K562 (cell line): ENCODE measurements around the gene MOB3C. TPM values are rescaled to one million over a fixed set of nuclear protein-coding genes. Genes with fewer than 3 reads are reported as not detected.

Experiments used
- ATAC-seq: fragments of 200-7000 bp; cut with Tn5 transposase; 3 replicates; pipeline ENCODE4 v1.9.1; 2020; ENCODE audit warnings: moderate library complexity
- BruUV-seq: library from RNA; stranded (reverse); fragments of 400-500 nt; replicated peaks from 2 replicates; lab custom pipeline; 2021; lab: Mats Ljungman, UMichigan
- CTCF ChIA-PET: fragments of 300-600 bp; formaldehyde crosslinking; extraction: SDS; loops from one replicate; lab custom pipeline; 2021; ENCODE audit warnings: low intra/inter-chr PET ratio; lab: Yijun Ruan, JAX
- POLR2A ChIA-PET: fragments of 300-600, 350-650 bp; sonication (Branson Sonifier 250); formaldehyde crosslinking; extraction: SDS; loops from one replicate; lab custom pipeline; 2021; ENCODE audit warnings: antibody characterized with exemption, inconsistent platforms; lab: Yijun Ruan, JAX
- DNase-seq, 4 experiments: peaks; one replicate each; pipeline versions ENCODE4 v3.0.0 to v3.0.0-alpha.2; 2011 to 2018; ENCODE audit warnings: low spot score in 3 of 4, mixed read lengths in 3 of 4; ENCODE audit errors: extremely low read depth in 1 of 4
- FAIRE-seq: peaks from 2 replicates; lab custom pipeline; 2011; peaks lifted over from hg19 to GRCh38; lab: Jason Lieb, UNC
- H2AFZ ChIP-seq: 2 replicates; pipeline ENCODE4 v1.6.0; 2011; ENCODE audit warnings: low read depth, low read length, control low read depth, inconsistent platforms
- H3K27ac ChIP-seq: fragments of 200-600 bp; 3 replicates; pipeline ENCODE4 v1.8.0; 2011; ENCODE audit warnings: low read depth, mild to moderate bottlenecking, control low read depth, inconsistent platforms, low read length, moderate library complexity, mixed read lengths; ENCODE audit errors: extremely low read depth
- H3K27me3 ChIP-seq, 2 experiments: fragments of 300-600 bp in 1 of 2; 2 replicates in 1 of 2; 3 replicates in 1 of 2; pipeline versions ENCODE4 v1.6.0 to v1.8.0; 2011; ENCODE audit warnings: inconsistent platforms in 2 of 2, low read length in 2 of 2, mild to moderate bottlenecking in 1 of 2, mixed read lengths in 1 of 2, moderate library complexity in 1 of 2; ENCODE audit not compliant: control insufficient read depth in 2 of 2, insufficient read depth in 2 of 2
- H3K36me3 ChIP-seq: fragments of 300-600 bp; 3 replicates; pipeline ENCODE4 v1.8.0; 2011; ENCODE audit warnings: mild to moderate bottlenecking, low read length, inconsistent platforms; ENCODE audit not compliant: control insufficient read depth, insufficient read depth
- H3K4me1 ChIP-seq, 2 experiments: fragments of 200-600 bp in 1 of 2; replicated peaks in 1 of 2; 2 replicates in 1 of 2; 3 replicates in 1 of 2; pipeline versions ENCODE4 v1.5.1 to v1.8.0; 2011; ENCODE audit warnings: inconsistent platforms in 2 of 2, low read length in 2 of 2, mild to moderate bottlenecking in 1 of 2, mixed read lengths in 1 of 2, moderate library complexity in 1 of 2; ENCODE audit not compliant: control insufficient read depth in 2 of 2, insufficient read depth in 2 of 2
- H3K4me2 ChIP-seq: 2 replicates; pipeline ENCODE4 v1.6.1; 2011; ENCODE audit warnings: low read length, control low read depth, inconsistent platforms, mixed read lengths; ENCODE audit not compliant: insufficient read depth
- H3K4me3 ChIP-seq: fragments of 200-600 bp; sonication (generic), shearing (Covaris generic); 2 replicates; pipeline ENCODE4 v1.5.1; 2016; ENCODE audit warnings: control low read depth, inconsistent platforms
- H3K79me2 ChIP-seq: fragments of 200-600 bp; 3 replicates; pipeline ENCODE4 v1.8.0; 2011; ENCODE audit warnings: low read length, inconsistent platforms; ENCODE audit not compliant: control insufficient read depth, insufficient read depth
- H3K9ac ChIP-seq, 2 experiments: 2 replicates each; pipeline versions ENCODE4 v1.6.0 to v1.6.1; 2011; ENCODE audit warnings: low read depth in 2 of 2, low read length in 2 of 2, control low read depth in 1 of 2, inconsistent platforms in 1 of 2, mild to moderate bottlenecking in 1 of 2, mixed read lengths in 1 of 2; ENCODE audit not compliant: insufficient read depth in 1 of 2
- H3K9me1 ChIP-seq: one replicate; pipeline ENCODE4 v1.6.0; 2011; ENCODE audit warnings: inconsistent platforms, mild to moderate bottlenecking, low read length, moderate library complexity; ENCODE audit not compliant: control insufficient read depth, insufficient read depth
- H3K9me3 ChIP-seq: replicated peaks from 2 replicates; pipeline ENCODE4 v1.5.1; 2011; ENCODE audit warnings: low read depth, low read length, inconsistent platforms; ENCODE audit not compliant: control insufficient read depth, insufficient read depth
- H4K20me1 ChIP-seq: replicated peaks from 2 replicates; pipeline ENCODE4 v1.6.1; 2011; ENCODE audit warnings: low read length, inconsistent platforms, mixed read lengths; ENCODE audit not compliant: control insufficient read depth, insufficient read depth
- ATF7 ChIP-seq: fragments of 450-650 bp; IDR thresholded peaks from 2 replicates; pipeline ENCODE4 v1.7.1; 2014; ENCODE audit warnings: mild to moderate bottlenecking, moderate library complexity
- BRF2 ChIP-seq: IDR thresholded peaks from 3 replicates; pipeline ENCODE4 v1.6.1; 2011; ENCODE audit warnings: borderline replicate concordance, mild to moderate bottlenecking; ENCODE audit not compliant: insufficient read length, insufficient read depth
- CREB5 ChIP-seq: fragments of 250-450 bp; sonication (Bioruptor Pico); IDR thresholded peaks from 2 replicates; pipeline ENCODE4 v1.5.0; 2020; ENCODE audit warnings: mild to moderate bottlenecking
- CREM ChIP-seq: IDR thresholded peaks from 2 replicates; pipeline ENCODE4 v1.6.1; 2014; ENCODE audit warnings: antibody characterized with exemption, low read depth
- ELF2 ChIP-seq: fragments of 250-450 bp; sonication (Bioruptor Pico); IDR thresholded peaks from 2 replicates; pipeline ENCODE4 v1.5.0; 2021; ENCODE audit warnings: mild to moderate bottlenecking
- HLTF ChIP-seq: fragments of 450-650 bp; IDR thresholded peaks from 2 replicates; pipeline ENCODE4 v1.6.1; 2016
- JUN ChIP-seq, 2 experiments: sonication (generic) in 1 of 2; formaldehyde crosslinking in 1 of 2; IDR thresholded peaks; 2 replicates each; pipeline versions ENCODE4 v1.6.1 to v1.8.0; 2012 to 2022; ENCODE audit warnings: borderline replicate concordance in 2 of 2, mild to moderate bottlenecking in 2 of 2, improper control_type of control experiment in 1 of 2, low read depth in 1 of 2, low read length in 1 of 2, missing genetic modification reagents in 1 of 2
- JUND ChIP-seq, 2 experiments: IDR thresholded peaks; 2 replicates in 1 of 2; 3 replicates in 1 of 2; pipeline ENCODE4 v1.6.1; 2011; ENCODE audit warnings: borderline replicate concordance in 2 of 2, low read depth in 2 of 2, low read length in 2 of 2, improper control_type of control experiment in 1 of 2, missing biosample characterization in 1 of 2, missing genetic modification characterization in 1 of 2, missing genetic modification reagents in 1 of 2
- KDM4B ChIP-seq, 2 experiments: fragments of 450-650 bp in 1 of 2; sonication (generic) in 1 of 2; IDR thresholded peaks; 2 replicates each; pipeline ENCODE4 v1.6.1; 2016 to 2017; ENCODE audit warnings: borderline replicate concordance in 2 of 2, antibody characterized with exemption in 1 of 2, low read depth in 1 of 2, mild to moderate bottlenecking in 1 of 2
- L3MBTL2 ChIP-seq: fragments of 450-650 bp; IDR thresholded peaks from 2 replicates; pipeline ENCODE4 v1.6.1; 2016; ENCODE audit warnings: mild to moderate bottlenecking, moderate library complexity
- MBD2 ChIP-seq: sonication (generic); IDR thresholded peaks from 2 replicates; pipeline ENCODE4 v1.6.1; 2016; ENCODE audit warnings: low read depth, borderline replicate concordance
- MYC ChIP-seq, 2 experiments: fragments of 250-450 bp in 1 of 2; sonication (Bioruptor Pico) in 1 of 2; IDR thresholded peaks; 2 replicates each; pipeline versions ENCODE4 v1.5.1 to v1.6.1; 2012 to 2021; ENCODE audit warnings: low read depth in 2 of 2, borderline replicate concordance in 1 of 2, improper control_type of control experiment in 1 of 2, low read length in 1 of 2, mild to moderate bottlenecking in 1 of 2, moderate library complexity in 1 of 2
- SMARCE1 ChIP-seq: fragments of 450-650 bp; IDR thresholded peaks from 2 replicates; pipeline ENCODE4 v1.7.1; 2016; ENCODE audit warnings: mild to moderate bottlenecking
- VEZF1 ChIP-seq: fragments of 200-800 bp; sonication (Bioruptor generic); IDR thresholded peaks from 2 replicates; pipeline ENCODE4 v1.6.1; 2017; ENCODE audit warnings: missing genetic modification characterization, missing compliant biosample characterization
- ZKSCAN8 ChIP-seq: fragments of 200-800 bp; sonication (Bioruptor generic); IDR thresholded peaks from 2 replicates; pipeline ENCODE4 v1.6.1; 2016; ENCODE audit warnings: missing genetic modification characterization, missing compliant biosample characterization
- WGBS: fragments of 100-300 bp; shearing (Covaris generic); methylation state at CpG from one replicate; pipeline ENCODE4 v1.1.6; 2016; ENCODE audit warnings: low coverage, mixed read lengths; ENCODE audit not compliant: insufficient coverage; ENCODE audit errors: missing lambda C conversion rate; 5-methylcytosine and 5-hydroxymethylcytosine counted together
- in situ Hi-C: fragments of 300-500 bp; cut with MboI; formaldehyde crosslinking; loops from 4 replicates; pipeline ENCODE4 v1.15.0; 2018; ENCODE audit warnings: inconsistent platforms, mixed read lengths
- intact Hi-C: fragments of 100-400 bp; cut with micrococcal nuclease; formaldehyde crosslinking; loops from 2 replicates; pipeline ENCODE4 v1.14.2; 2022
- polyA plus RNA-seq, 8 experiments: library from polyadenylated mRNA; depleted of rRNA in 4 of 8; stranded (reverse) in 5 of 8; unstranded in 3 of 8; fragments of >200 nt; fragmentation: Nextera tagmentation in 2 of 8; fragmentation: Illumina TruSeq in 1 of 8; extraction: Ambion mirVana in 2 of 8; extraction: Trizol in 1 of 8; gene quantifications; 2 replicates each; pipeline versions ENCODE4 v1.2.1 to v1.2.3, GENCODE V29; 2011 to 2014; ENCODE audit warnings: inconsistent platforms in 1 of 8, missing spikeins in 1 of 8
- total RNA-seq, 7 experiments: library from RNA; depleted of rRNA in 6 of 7; stranded (reverse); fragments of >200 nt in 6 of 7; fragmentation: Illumina TruSeq in 2 of 7; extraction: Trizol in 2 of 7; gene quantifications; 2 replicates each; pipeline versions ENCODE4 v1.2.1 to v1.2.3, GENCODE V29; 2011 to 2021; ENCODE audit warnings: low replicate concordance in 1 of 7
- TF ChIP-seq, protein P1 (sequence below): fragments of 450-650 bp; IDR thresholded peaks from 2 replicates; pipeline ENCODE4 v1.6.1; 2016

MOB3C gene
- total and polyA plus RNA-seq, 9 of the 15 experiments (the other 6 are each of a cell fraction or from before 2014, with no cell fraction given), result 1.0 to 7.5 (median 3.7) TPM

GRCh38 chr1:46595127-46595526 is 21.5 kb downstream of the MOB3C start:
- no peaks in the 10 kb centered on the region for H3K9me1 ChIP-seq
- CTCF ChIA-PET, result no interaction called here
- in situ Hi-C loops (no loop called here), intact Hi-C loops (no loop called here)
- ATAC-seq (peak; percentile 56), DNase-seq (peak; percentile 45 to 58 (median 51)), FAIRE-seq (peak; percentile 23)
- H3K27ac ChIP-seq, result peak overlapping the region; percentile 23; the same call in 2 of the 3 replicates
- no peak overlapping the region for H3K4me2 ChIP-seq
- peaks cover 2% of the 10 kb centered on the region; the same call in 2 of the 3 replicates for H3K79me2 ChIP-seq
- 16% methylated on average over 3 of the region's 3 CpGs for WGBS
- no peaks in the 10 kb centered on the region for H3K27me3 ChIP-seq
- no peak overlapping the region for H2AFZ ChIP-seq
- no peak overlapping the region for H3K9ac ChIP-seq
- H3K36me3 ChIP-seq, result peaks cover 37% of the 10 kb centered on the region; the same call in 2 of the 3 replicates
- no peaks in the 10 kb centered on the region for H4K20me1 ChIP-seq
- no TSS peak for BruUV-seq
- H3K4me1 ChIP-seq, result peaks cover 11 to 21% of the 10 kb centered on the region in 2 experiments; a peak in 4 of 5 replicates
- POLR2A ChIA-PET, result interaction anchor here (1.1 to 1.3 kb wide), 2 partner anchors 8 to 9 kb away, joined by 3 read pairs; partner anchors contain the start of gene MKNK1
- H3K4me3 ChIP-seq, result no peak overlapping the region
- H3K9me3 ChIP-seq, result no peaks in the 10 kb centered on the region
- 0 out of 2 replicates have a peak, but pooled peaks have one; percentile 9 for TF ChIP-seq JUN (IDR thresholded peaks at IDR 0.05; ENCODE audit: borderline replicate concordance, low read depth, low read length)
- TF ChIP-seq JUN (CRISPR knock-in tag; IDR thresholded peaks at IDR 0.05; ENCODE audit: borderline replicate concordance), result no peak
- no peak for TF ChIP-seq MBD2
- no peak for TF ChIP-seq BRF2
- TF ChIP-seq ATF7, result peak; percentile 78
- peak; percentile 33; the same call in 1 of the 2 replicates for TF ChIP-seq VEZF1 (CRISPR knock-in tag)
- 0 out of 2 replicates have a peak, but pooled peaks have one; percentile 32 for TF ChIP-seq ZKSCAN8 (CRISPR knock-in tag)
- TF ChIP-seq, protein P1, sequence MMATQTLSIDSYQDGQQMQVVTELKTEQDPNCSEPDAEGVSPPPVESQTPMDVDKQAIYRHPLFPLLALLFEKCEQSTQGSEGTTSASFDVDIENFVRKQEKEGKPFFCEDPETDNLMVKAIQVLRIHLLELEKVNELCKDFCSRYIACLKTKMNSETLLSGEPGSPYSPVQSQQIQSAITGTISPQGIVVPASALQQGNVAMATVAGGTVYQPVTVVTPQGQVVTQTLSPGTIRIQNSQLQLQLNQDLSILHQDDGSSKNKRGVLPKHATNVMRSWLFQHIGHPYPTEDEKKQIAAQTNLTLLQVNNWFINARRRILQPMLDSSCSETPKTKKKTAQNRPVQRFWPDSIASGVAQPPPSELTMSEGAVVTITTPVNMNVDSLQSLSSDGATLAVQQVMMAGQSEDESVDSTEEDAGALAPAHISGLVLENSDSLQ, result peak; percentile 42; the same call in 1 of the 2 replicates
- TF ChIP-seq CREM, result peak; percentile 72
- peak; percentile 27; the same call in 1 of the 2 replicates for TF ChIP-seq SMARCE1
- no peak for TF ChIP-seq CREB5 (CRISPR knock-in tag)
- peak; percentile 63 for TF ChIP-seq MYC (IDR thresholded peaks at IDR 0.05; ENCODE audit: low read depth, low read length)
- TF ChIP-seq MYC (CRISPR knock-in tag; IDR thresholded peaks at IDR 0.05; ENCODE audit: borderline replicate concordance, low read depth), result no peak
- no peak for TF ChIP-seq HLTF
- 0 out of 2 replicates have a peak, but pooled peaks have one; percentile 20 for TF ChIP-seq ELF2 (CRISPR knock-in tag)
- 0 out of 2 replicates have a peak, but pooled peaks have one; percentile 11 for TF ChIP-seq L3MBTL2
- peak; percentile 68 for TF ChIP-seq JUND (IDR thresholded peaks at IDR 0.05; ENCODE audit: borderline replicate concordance, low read depth, low read length)
- peak; percentile 23; the same call in 1 of the 3 replicates for TF ChIP-seq JUND (tag; IDR thresholded peaks at IDR 0.05; ENCODE audit: borderline replicate concordance, low read depth, low read length)
- TF ChIP-seq KDM4B (IDR thresholded peaks at IDR 0.05; ENCODE audit: borderline replicate concordance in 2 of 2, low read depth in 1 of 2), result no peak
